Peyer's patch (tissue), 4 donors: ENCODE data around the gene DHFR. TPM values are rescaled to one million over a fixed set of nuclear protein-coding genes. Genes with fewer than 3 reads are reported as not detected.

ENCODE experiments used
- DNase-seq, 3 donors: peaks; one replicate each; pipeline ENCODE4 v3.0.0-alpha.2; 2017 to 2019
- H3K27ac ChIP-seq, 4 donors: fragments of 200-600 bp; sonication (generic); one replicate each; pipeline ENCODE4 v1.5.1; 2016 to 2019
- H3K27me3 ChIP-seq, 2 donors: fragments of 200-600 bp; sonication (generic); one replicate each; pipeline ENCODE4 v1.5.1; 2019
- H3K36me3 ChIP-seq, 3 donors: fragments of 200-600 bp; sonication (generic); one replicate each; pipeline ENCODE4 v1.5.1; 2016 to 2019
- H3K4me1 ChIP-seq, 4 donors: fragments of 200-600 bp; sonication (generic); one replicate each; pipeline ENCODE4 v1.5.1; 2016 to 2019
- H3K4me3 ChIP-seq, 4 donors: fragments of 200-600 bp; sonication (generic); 1 replicate in 3 of 4; 2 replicates in 1 of 4; pipeline ENCODE4 v1.5.1; 2016 to 2019; ENCODE audit warnings: mild to moderate bottlenecking in 1 of 4
- H3K9me3 ChIP-seq, 4 donors: fragments of 200-600 bp; sonication (generic); one replicate each; pipeline ENCODE4 v1.5.1; 2016 to 2019; ENCODE audit warnings: mild to moderate bottlenecking in 1 of 4
- CTCF ChIP-seq, 6 experiments: fragments of 450-650 bp in 4 of 6; fragments of 200-600 bp in 2 of 6; sonication (generic) in 1 of 6; IDR thresholded peaks; one replicate each; pipeline ENCODE4 v1.5.1; 2017 to 2019; ENCODE audit warnings: antibody characterized with exemption in 6 of 6, mild to moderate bottlenecking in 3 of 6, moderate library complexity in 1 of 6
- POLR2A ChIP-seq, 2 donors: fragments of 450-650 bp; IDR thresholded peaks; one replicate each; pipeline ENCODE4 v1.5.1; 2017; ENCODE audit warnings: antibody characterized with exemption in 2 of 2, mild to moderate bottlenecking in 2 of 2, moderate library complexity in 2 of 2
- total RNA-seq, 4 donors: library from RNA; depleted of rRNA; stranded (reverse); fragments of >200 nt; gene quantifications; one replicate each; pipeline ENCODE4 v1.1.0, GENCODE V29; 2016

Gene DHFR
- total RNA-seq, 4 donors from 2014 or later, result 19.5 to 42.6 (median 24.9) TPM

GRCh38 chr5:80698369-80698768, 43.6 kb upstream of the DHFR start:
- no peaks in the 10 kb centered on the region for H3K36me3 ChIP-seq
- no peak overlapping the region for H3K27ac ChIP-seq
- DNase-seq, result no peak
- no peaks in the 10 kb centered on the region for H3K27me3 ChIP-seq
- TF ChIP-seq POLR2A (IDR thresholded peaks at IDR 0.05), result no peak
- TF ChIP-seq CTCF (IDR thresholded peaks at IDR 0.05), result no peak
- no peaks in the 10 kb centered on the region for H3K9me3 ChIP-seq
- H3K4me1 ChIP-seq, result no peaks in the 10 kb centered on the region
- H3K4me3 ChIP-seq, result no peak overlapping the region

GRCh38 chr5:80697100-80697499, 42.3 kb upstream of the DHFR start:
- Histone ChIP-seq H3K36me3 (no peaks in the 10 kb centered on the region), H3K4me1 (no peaks in the 10 kb centered on the region), H3K9me3 (no peaks in the 10 kb centered on the region), H3K4me3 (no peak overlapping the region), H3K27me3 (no peaks in the 10 kb centered on the region), H3K27ac (no peak overlapping the region)
- TF ChIP-seq CTCF (IDR thresholded peaks at IDR 0.05) (no peak), POLR2A (IDR thresholded peaks at IDR 0.05) (no peak)
- no peak for DNase-seq

- Histone ChIP-seq H3K4me3 (no peak overlapping the region), H3K36me3 (no peaks in the 10 kb centered on the region), H3K27ac (no peak overlapping the region), H3K4me1 (no peaks in the 10 kb centered on the region), H3K9me3 (no peaks in the 10 kb centered on the region), H3K27me3 (no peaks in the 10 kb centered on the region)
- DNase-seq, result no peak
- TF ChIP-seq POLR2A (IDR thresholded peaks at IDR 0.05), result no peak
Observed at GRCh38 chr5:80696450-80696849, 41.7 kb upstream of the DHFR start.

GRCh38 chr5:80695666-80696065, 40.9 kb upstream of the DHFR start:
- Histone ChIP-seq H3K27me3 (no peaks in the 10 kb centered on the region), H3K4me1 (no peaks in the 10 kb centered on the region), H3K36me3 (no peaks in the 10 kb centered on the region), H3K4me3 (no peak overlapping the region), H3K27ac (no peak overlapping the region), H3K9me3 (no peaks in the 10 kb centered on the region)
- DNase-seq, result no peak
- TF ChIP-seq POLR2A (IDR thresholded peaks at IDR 0.05), result no peak
- TF ChIP-seq CTCF (IDR thresholded peaks at IDR 0.05), result no peak

GRCh38 chr5:80689627-80690026, 34.8 kb upstream of the DHFR start:
- H3K27ac ChIP-seq, result no peak overlapping the region
- H3K36me3 ChIP-seq, result no peaks in the 10 kb centered on the region
- no peaks in the 10 kb centered on the region for H3K4me1 ChIP-seq
- TF ChIP-seq CTCF (IDR thresholded peaks at IDR 0.05) (no peak), POLR2A (IDR thresholded peaks at IDR 0.05) (no peak)
- DNase-seq, result no peak
- H3K27me3 ChIP-seq, result no peaks in the 10 kb centered on the region
- no peaks in the 10 kb centered on the region for H3K9me3 ChIP-seq
- H3K4me3 ChIP-seq, result no peak overlapping the region

- Histone ChIP-seq H3K4me1 (no peaks in the 10 kb centered on the region), H3K36me3 (no peaks in the 10 kb centered on the region), H3K9me3 (no peaks in the 10 kb centered on the region), H3K4me3 (no peak overlapping the region), H3K27me3 (no peaks in the 10 kb centered on the region), H3K27ac (no peak overlapping the region)
- DNase-seq, result no peak
- TF ChIP-seq POLR2A (IDR thresholded peaks at IDR 0.05) (no peak), CTCF (IDR thresholded peaks at IDR 0.05) (no peak)
Observed at GRCh38 chr5:80688648-80689420, 34.1 kb upstream of the DHFR start.
